Sigmoid colon (tissue), 4 donors: Measurements from ENCODE around the gene TJP1.

Source experiments
- CTCF ChIP-seq, 4 experiments: fragments of 450-650 bp in 3 of 4; fragments of 200-600 bp in 1 of 4; IDR thresholded peaks; one replicate each; pipeline ENCODE4 v1.5.1; 2016 to 2019; ENCODE audit warnings: antibody characterized with exemption in 4 of 4, mild to moderate bottlenecking in 3 of 4, moderate library complexity in 2 of 4
- EP300 ChIP-seq, 4 donors: sonication (generic); formaldehyde crosslinking; IDR thresholded peaks; one replicate each; pipeline ENCODE4 v1.6.1; 2017; ENCODE audit warnings: antibody characterized with exemption in 4 of 4
- POLR2A ChIP-seq, 2 donors: fragments of 450-650 bp; IDR thresholded peaks; one replicate each; pipeline ENCODE4 v1.6.1; 2016; ENCODE audit warnings: antibody characterized with exemption in 2 of 2, mild to moderate bottlenecking in 2 of 2, moderate library complexity in 2 of 2
- POLR2AphosphoS5 ChIP-seq, 4 donors: sonication (generic); formaldehyde crosslinking; IDR thresholded peaks; one replicate each; pipeline ENCODE4 v1.6.1; 2017; ENCODE audit warnings: antibody characterized with exemption in 4 of 4

GRCh38 chr15:29651476-29652233, 170.6 kb downstream of the TJP1 start:
- TF ChIP-seq POLR2A (IDR thresholded peaks at IDR 0.05) (no peak), CTCF (IDR thresholded peaks at IDR 0.05) (no peak), POLR2AphosphoS5 (IDR thresholded peaks at IDR 0.05) (no peak), EP300 (IDR thresholded peaks at IDR 0.05) (no peak)
